Tibial nerve (tissue), 4 donors: ENCODE results near the gene ASB3. TPM values are rescaled to one million over a fixed set of nuclear protein-coding genes. Genes with fewer than 3 reads are reported as not detected.

Source experiments
- DNase-seq, 2 donors: peaks; one replicate each; pipeline ENCODE4 v3.0.0-alpha.2; 2019; ENCODE audit warnings: low spot score in 2 of 2
- H3K27ac ChIP-seq, 4 donors: fragments of 200-600 bp; sonication (generic) in 3 of 4; one replicate each; pipeline ENCODE4 v1.5.1; 2017 to 2019; ENCODE audit warnings: mild to moderate bottlenecking in 1 of 4
- H3K27me3 ChIP-seq, 2 donors: fragments of 200-600 bp; sonication (generic) in 1 of 2; one replicate each; pipeline versions ENCODE4 v1.5.1 to v1.6.0; 2017 to 2019
- H3K36me3 ChIP-seq, 3 donors: fragments of 200-600 bp; sonication (generic); one replicate each; pipeline ENCODE4 v1.5.1; 2018 to 2019
- H3K4me1 ChIP-seq, 4 donors: fragments of 200-600 bp; sonication (generic) in 3 of 4; one replicate each; pipeline ENCODE4 v1.5.1; 2017 to 2019
- H3K4me3 ChIP-seq, 4 donors: fragments of 200-600 bp; sonication (generic) in 3 of 4; one replicate each; pipeline ENCODE4 v1.5.1; 2017 to 2019; ENCODE audit warnings: mild to moderate bottlenecking in 1 of 4, moderate library complexity in 1 of 4
- H3K9me3 ChIP-seq, 4 donors: fragments of 200-600 bp; sonication (generic) in 3 of 4; one replicate each; pipeline ENCODE4 v1.5.1; 2017 to 2019
- CTCF ChIP-seq, 5 experiments: fragments of 200-600 bp in 3 of 5; fragments of 450-650 bp in 2 of 5; sonication (generic) in 3 of 5; IDR thresholded peaks; one replicate each; pipeline ENCODE4 v1.5.1; 2016 to 2019; ENCODE audit warnings: antibody characterized with exemption in 5 of 5, mild to moderate bottlenecking in 3 of 5, moderate library complexity in 2 of 5
- EP300 ChIP-seq, 2 donors: sonication (generic); formaldehyde crosslinking; IDR thresholded peaks; one replicate each; pipeline ENCODE4 v1.6.1; 2017; ENCODE audit warnings: antibody characterized with exemption in 2 of 2, mild to moderate bottlenecking in 1 of 2
- POLR2A ChIP-seq, 2 donors: fragments of 450-650 bp; IDR thresholded peaks; one replicate each; pipeline ENCODE4 v1.6.1; 2017; ENCODE audit warnings: antibody characterized with exemption in 2 of 2, mild to moderate bottlenecking in 2 of 2, moderate library complexity in 2 of 2
- WGBS, 2 donors: methylation state at CpG; one replicate each; pipeline ENCODE4 v1.1.5; 2018; 5-methylcytosine and 5-hydroxymethylcytosine counted together
- total RNA-seq, 4 donors: library from RNA; depleted of rRNA; stranded (reverse); fragments of >200 nt; gene quantifications; one replicate each; pipeline ENCODE4 v1.1.0, GENCODE V29; 2016

The ASB3 gene
- total RNA-seq, 4 donors from 2014 or later, result 16.8 to 24.7 (median 17.3) TPM

DNA sequence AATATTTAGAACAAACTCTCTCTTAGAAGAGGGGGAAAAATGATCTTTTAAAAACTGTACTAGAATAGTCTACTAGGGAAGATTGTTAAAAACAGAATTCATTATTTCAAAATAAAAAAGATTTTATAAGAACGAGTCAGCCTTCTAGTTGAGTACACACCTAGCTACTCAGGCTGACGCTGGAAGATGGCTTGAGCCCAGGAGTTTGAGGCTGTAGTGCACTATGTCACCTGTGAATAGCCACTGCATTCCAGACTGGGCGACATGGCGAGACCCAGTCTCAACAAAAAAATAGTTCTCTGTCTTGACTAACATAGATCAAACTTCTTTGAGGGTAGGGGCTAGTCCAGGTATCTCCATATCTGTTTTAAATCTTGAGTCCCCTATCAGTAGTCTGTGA is 34.0 kb upstream of the ASB3 start:
- H3K36me3 ChIP-seq, result peaks cover 0 to 40% (median 0%) of the 10 kb centered on the region in 3 donors
- 89 to 92% methylated on average over 4 of the region's 4 CpGs for WGBS, 2 donors
- H3K27ac ChIP-seq, result no peak overlapping the region
- no peak overlapping the region for H3K4me3 ChIP-seq
- H3K9me3 ChIP-seq, result no peaks in the 10 kb centered on the region
- H3K27me3 ChIP-seq, result no peaks in the 10 kb centered on the region
- TF ChIP-seq POLR2A (IDR thresholded peaks at IDR 0.05), result no peak
- TF ChIP-seq EP300 (IDR thresholded peaks at IDR 0.05), result no peak
- no peak for TF ChIP-seq CTCF (IDR thresholded peaks at IDR 0.05)
- H3K4me1 ChIP-seq, result peaks cover 0 to 7% (median 2%) of the 10 kb centered on the region in 4 donors
- DNase-seq, result no peak

DNA sequence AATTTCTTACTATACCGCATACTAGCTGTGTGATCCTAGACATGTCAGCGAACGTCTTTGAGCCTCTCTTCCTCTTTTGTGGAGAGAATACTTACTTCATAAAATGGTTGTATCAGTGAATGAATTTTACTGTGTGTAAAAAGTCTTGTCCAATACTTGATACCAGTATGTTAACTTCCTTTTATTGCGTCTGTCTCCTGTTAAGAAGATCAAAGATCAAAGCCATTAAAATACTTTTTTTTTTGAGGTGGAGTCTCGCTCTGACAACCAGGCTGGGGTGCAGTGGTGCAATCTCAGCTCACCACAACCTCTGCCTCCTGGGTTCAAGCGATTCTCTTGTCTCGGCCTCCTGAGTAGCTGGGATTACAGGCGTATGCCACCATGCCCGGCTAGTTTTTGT is 33.3 kb upstream of the ASB3 start:
- Histone ChIP-seq H3K27me3 (no peaks in the 10 kb centered on the region), H3K36me3 (peaks cover 0 to 46% (median 6%) of the 10 kb centered on the region in 3 donors), H3K27ac (no peak overlapping the region), H3K4me1 (peaks cover 0 to under 1% (median 0%) of the 10 kb centered on the region in 4 donors), H3K9me3 (no peaks in the 10 kb centered on the region), H3K4me3 (no peak overlapping the region)
- TF ChIP-seq CTCF (IDR thresholded peaks at IDR 0.05) (no peak), EP300 (IDR thresholded peaks at IDR 0.05) (no peak), POLR2A (IDR thresholded peaks at IDR 0.05) (no peak)
- no peak for DNase-seq
- WGBS, 2 donors, result 90 to 92% methylated on average over 9 of the region's 9 CpGs

- no peak for TF ChIP-seq EP300 (IDR thresholded peaks at IDR 0.05)
- TF ChIP-seq POLR2A (IDR thresholded peaks at IDR 0.05), result no peak
- no peak for TF ChIP-seq CTCF (IDR thresholded peaks at IDR 0.05)
- H3K4me1 ChIP-seq, result no peaks in the 10 kb centered on the region
- no peaks in the 10 kb centered on the region for H3K9me3 ChIP-seq
- H3K4me3 ChIP-seq, result no peak overlapping the region
- 74 to 78% methylated on average over 4 of the region's 4 CpGs for WGBS, 2 donors
- H3K27ac ChIP-seq, result no peak overlapping the region
- DNase-seq, result no peak
- no peaks in the 10 kb centered on the region for H3K27me3 ChIP-seq
- H3K36me3 ChIP-seq, result peaks cover 0 to 51% (median 6%) of the 10 kb centered on the region in 3 donors
Measured at GRCh38 chr2:53819634-53820033, 32.9 kb upstream of the ASB3 start.

GRCh38 chr2:53818854-53819435 is 32.2 kb upstream of the ASB3 start:
- Histone ChIP-seq H3K27me3 (no peaks in the 10 kb centered on the region), H3K4me1 (no peaks in the 10 kb centered on the region), H3K9me3 (no peaks in the 10 kb centered on the region), H3K36me3 (peaks cover 0 to 57% (median 6%) of the 10 kb centered on the region in 3 donors), H3K4me3 (no peak overlapping the region), H3K27ac (no peak overlapping the region)
- TF ChIP-seq CTCF (IDR thresholded peaks at IDR 0.05), result no peak
- TF ChIP-seq EP300 (IDR thresholded peaks at IDR 0.05), result no peak
- no peak for TF ChIP-seq POLR2A (IDR thresholded peaks at IDR 0.05)
- WGBS, 2 donors, result 79 to 82% methylated on average over 3 of the region's 3 CpGs
- no peak for DNase-seq

GRCh38 chr2:53813151-53813550 is 26.4 kb upstream of the ASB3 start:
- no peak overlapping the region for H3K4me3 ChIP-seq
- H3K27me3 ChIP-seq, result no peaks in the 10 kb centered on the region
- TF ChIP-seq POLR2A (IDR thresholded peaks at IDR 0.05) (no peak), CTCF (IDR thresholded peaks at IDR 0.05) (no peak), EP300 (IDR thresholded peaks at IDR 0.05) (no peak)
- H3K9me3 ChIP-seq, result no peaks in the 10 kb centered on the region
- H3K4me1 ChIP-seq, result no peaks in the 10 kb centered on the region
- H3K27ac ChIP-seq, result no peak overlapping the region
- peaks cover 0 to 99% (median 15%) of the 10 kb centered on the region in 3 donors for H3K36me3 ChIP-seq
- DNase-seq, result no peak
